Parathyroid adenoma (tissue), 2 donors: ENCODE measurements around the gene MND1.

Experiments used
- H2AFZ ChIP-seq: fragments of 300-600 bp; sonication (generic); one replicate; pipeline ENCODE4 v1.7.0; 2017; ENCODE audit warnings: antibody characterized with exemption, mild to moderate bottlenecking
- H3K27ac ChIP-seq: fragments of 300-600 bp; sonication (generic); one replicate; pipeline ENCODE4 v1.7.0; 2017
- H3K27me3 ChIP-seq: fragments of 300-600 bp; sonication (generic); one replicate; pipeline ENCODE4 v1.7.0; 2017; ENCODE audit warnings: low read length; ENCODE audit not compliant: control insufficient read depth, insufficient read depth
- H3K36me3 ChIP-seq: fragments of 300-600 bp; sonication (generic); one replicate; pipeline ENCODE4 v1.7.0; 2017; ENCODE audit warnings: low read length; ENCODE audit not compliant: control insufficient read depth, insufficient read depth
- H3K4me1 ChIP-seq: fragments of 300-600 bp; sonication (generic); one replicate; pipeline ENCODE4 v1.7.0; 2017; ENCODE audit warnings: control low read depth
- H3K4me2 ChIP-seq: fragments of 300-600 bp; sonication (generic); one replicate; pipeline ENCODE4 v1.7.0; 2017; ENCODE audit warnings: low read length
- H3K4me3 ChIP-seq: fragments of 300-600 bp; sonication (generic); one replicate; pipeline ENCODE4 v1.7.0; 2017; ENCODE audit warnings: low read depth, low read length
- H3K79me2 ChIP-seq: fragments of 300-600 bp; sonication (generic); one replicate; pipeline ENCODE4 v1.7.0; 2017; ENCODE audit warnings: control low read depth
- H3K9ac ChIP-seq: fragments of 300-600 bp; sonication (generic); one replicate; pipeline ENCODE4 v1.7.0; 2017; ENCODE audit warnings: mild to moderate bottlenecking
- H3K9me3 ChIP-seq: fragments of 300-600 bp; sonication (generic); one replicate; pipeline ENCODE4 v1.7.0; 2017; ENCODE audit warnings: low read length; ENCODE audit not compliant: control insufficient read depth
- CTCF ChIP-seq: fragments of 300-600 bp; sonication (generic); IDR thresholded peaks from one replicate; pipeline ENCODE4 v1.7.0; 2017; ENCODE audit warnings: antibody characterized with exemption, mild to moderate bottlenecking
- donor health status: primary hyperparathyroidism.

Gene MND1

GRCh38 chr4:153401501-153401900 is 57.0 kb downstream of the MND1 start:
- Histone ChIP-seq H3K4me1 (no peaks in the 10 kb centered on the region), H3K4me2 (no peak overlapping the region), H3K27me3 (no peaks in the 10 kb centered on the region), H2AFZ (no peak overlapping the region), H3K36me3 (no peaks in the 10 kb centered on the region), H3K79me2 (no peaks in the 10 kb centered on the region), H3K27ac (no peak overlapping the region), H3K9me3 (no peaks in the 10 kb centered on the region), H3K9ac (no peak overlapping the region), H3K4me3 (no peak overlapping the region)
- no peak for TF ChIP-seq CTCF

GRCh38 chr4:153402366-153402765 is 57.9 kb downstream of the MND1 start:
- TF ChIP-seq CTCF, result no peak
- no peak overlapping the region for H3K9ac ChIP-seq
- no peaks in the 10 kb centered on the region for H3K27me3 ChIP-seq
- H3K27ac ChIP-seq, result no peak overlapping the region
- H3K9me3 ChIP-seq, result no peaks in the 10 kb centered on the region
- H3K79me2 ChIP-seq, result no peaks in the 10 kb centered on the region
- H3K4me2 ChIP-seq, result no peak overlapping the region
- no peak overlapping the region for H2AFZ ChIP-seq
- H3K36me3 ChIP-seq, result no peaks in the 10 kb centered on the region
- H3K4me1 ChIP-seq, result no peaks in the 10 kb centered on the region
- H3K4me3 ChIP-seq, result no peak overlapping the region

GRCh38 chr4:153403726-153404125 is 59.2 kb downstream of the MND1 start:
- H3K9me3 ChIP-seq, result no peaks in the 10 kb centered on the region
- H3K27ac ChIP-seq, result no peak overlapping the region
- TF ChIP-seq CTCF, result no peak
- no peaks in the 10 kb centered on the region for H3K79me2 ChIP-seq
- no peak overlapping the region for H3K4me2 ChIP-seq
- no peaks in the 10 kb centered on the region for H3K4me1 ChIP-seq
- no peaks in the 10 kb centered on the region for H3K36me3 ChIP-seq
- no peak overlapping the region for H3K9ac ChIP-seq
- H3K4me3 ChIP-seq, result no peak overlapping the region
- H2AFZ ChIP-seq, result no peak overlapping the region
- H3K27me3 ChIP-seq, result no peaks in the 10 kb centered on the region

- Histone ChIP-seq H3K9me3 (no peaks in the 10 kb centered on the region), H3K27ac (no peak overlapping the region), H3K4me1 (no peaks in the 10 kb centered on the region), H3K4me3 (no peak overlapping the region), H3K27me3 (no peaks in the 10 kb centered on the region), H3K79me2 (no peaks in the 10 kb centered on the region), H2AFZ (no peak overlapping the region), H3K4me2 (no peak overlapping the region), H3K9ac (no peak overlapping the region), H3K36me3 (no peaks in the 10 kb centered on the region)
- no peak for TF ChIP-seq CTCF
These were observed 63.4 kb downstream of the MND1 start for GRCh38 chr4:153407906-153408305.

- no peaks in the 10 kb centered on the region for H3K4me1 ChIP-seq
- no peak overlapping the region for H3K27ac ChIP-seq
- H3K4me2 ChIP-seq, result no peak overlapping the region
- H3K9me3 ChIP-seq, result no peaks in the 10 kb centered on the region
- no peaks in the 10 kb centered on the region for H3K27me3 ChIP-seq
- no peak overlapping the region for H2AFZ ChIP-seq
- TF ChIP-seq CTCF, result no peak
- no peaks in the 10 kb centered on the region for H3K36me3 ChIP-seq
- no peaks in the 10 kb centered on the region for H3K79me2 ChIP-seq
- H3K4me3 ChIP-seq, result no peak overlapping the region
- H3K9ac ChIP-seq, result no peak overlapping the region
These were observed 64.4 kb downstream of the MND1 start for GRCh38 chr4:153408932-153409331.
